Measurements from ENCODE around the gene MUC12. TPM values are rescaled to one million over a fixed set of nuclear protein-coding genes. Genes with fewer than 3 reads are reported as not detected.
"Not testable (repeated sequence)": the region's sequence is repeated elsewhere in the genome, so short reads cannot be mapped to it uniquely, and the experiment has no call there.

Gene MUC12
- total and polyA plus RNA-seq, 2 of the 8 experiments (the other 6 are each of a cell fraction or from before 2014, with no cell fraction given): 7.7 to 16.2 TPM

DNA sequence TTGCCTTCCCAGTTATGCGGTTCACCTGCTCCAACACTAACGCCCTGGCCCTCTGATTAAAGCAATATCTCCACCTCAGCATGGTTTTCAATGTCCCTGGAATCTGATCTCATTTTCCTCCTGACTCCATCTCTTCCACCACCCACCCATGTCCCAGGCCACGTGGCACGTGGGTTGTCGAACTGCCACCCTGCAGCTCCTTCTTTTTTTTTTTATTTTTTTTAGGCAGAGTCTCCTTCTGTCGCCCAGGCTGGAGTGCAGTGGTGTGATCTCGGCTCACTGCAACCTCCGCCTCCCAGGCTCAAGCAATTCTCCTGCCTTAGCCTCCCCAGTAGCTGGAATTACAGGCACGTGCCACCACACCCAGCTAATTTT is 94.8 kb downstream of the MUC12 start:
- H3K9ac ChIP-seq (replicated peaks in 1 of 4; ENCODE audit: extremely low read depth in 1 of 4, low read depth in 3 of 4, low read length in 3 of 4); H2BK120ac ChIP-seq (replicated peaks; ENCODE audit: low read depth, low read length); H3K9me3 ChIP-seq (ENCODE audit: insufficient read depth in 2 of 2, low read depth in 1 of 2, low read length in 1 of 2); H2AFZ ChIP-seq (ENCODE audit: low read length); H3K23ac ChIP-seq (ENCODE audit: insufficient read length); H2BK15ac ChIP-seq (ENCODE audit: low read length); H4K8ac ChIP-seq (ENCODE audit: extremely low read depth, insufficient read depth, low read length); H4K20me1 ChIP-seq (replicated peaks in 1 of 2; ENCODE audit: control insufficient read depth in 1 of 2, insufficient read depth in 2 of 2, low read length in 2 of 2); H3K4ac ChIP-seq (replicated peaks; ENCODE audit: insufficient read length, low read depth, low read length); H3K27ac ChIP-seq (ENCODE audit: low read depth, low read length); H2BK20ac ChIP-seq (ENCODE audit: low read length); H3K79me2 ChIP-seq (ENCODE audit: control insufficient read depth in 1 of 2, insufficient read depth in 2 of 2, low read length in 2 of 2); POLR2A ChIA-PET (ENCODE audit: partially characterized antibody); H3K23me2 ChIP-seq (ENCODE audit: low read depth, low read length); H3K27me3 ChIP-seq (replicated peaks in 1 of 4; ENCODE audit: control insufficient read depth in 3 of 4, extremely low read depth in 1 of 4, insufficient read depth in 3 of 4, low read length in 3 of 4); H3K4me2 ChIP-seq (ENCODE audit: insufficient read depth in 1 of 2, low read depth in 2 of 2, low read length in 2 of 2); H4K91ac ChIP-seq (replicated peaks; ENCODE audit: insufficient read length, low read length); H3K56ac ChIP-seq (replicated peaks; ENCODE audit: insufficient read length, low read depth, low read length); H3K36me3 ChIP-seq (ENCODE audit: control insufficient read depth in 2 of 4, insufficient read depth in 4 of 4, low read length in 3 of 4); H4K5ac ChIP-seq (ENCODE audit: insufficient read length, low read depth, low read length); H3K4me3 ChIP-seq (ENCODE audit: extremely low read depth in 1 of 4, insufficient read depth in 2 of 4, low read depth in 3 of 4, low read length in 4 of 4); H2BK5ac ChIP-seq (ENCODE audit: low read depth, low read length); H3K14ac ChIP-seq (ENCODE audit: insufficient read length); DNase-seq (ENCODE audit: low read depth in 1 of 2, low spot score in 2 of 2); FAIRE-seq; CTCF ChIA-PET (ENCODE audit: partially characterized antibody); H3K18ac ChIP-seq (ENCODE audit: extremely low read depth, low read length); H2BK12ac ChIP-seq (ENCODE audit: low read depth, low read length); H2AK5ac ChIP-seq (ENCODE audit: low read depth, low read length); H3K79me1 ChIP-seq (ENCODE audit: low read depth, low read length): not testable (repeated sequence)
- H3K4me1 ChIP-seq (replicated peaks in 1 of 4; ENCODE audit: control insufficient read depth in 3 of 4, insufficient read depth in 4 of 4, low read length in 3 of 4): peaks cover 0 to 11% (median 8%) of the 10 kb centered on the region in 4 experiments; a peak in 5 of 7 replicates
- 96% methylated on average over 6 of the region's 9 CpGs; no CpG with 5 or more reads in 1 of the 2 experiments for WGBS, 2 experiments (ENCODE audit: extremely low coverage in 1 of 2, insufficient coverage in 1 of 2, insufficient read length in 1 of 2, insufficient replicate concordance in 2 of 2, low coverage in 1 of 2, low lambda C conversion rate in 2 of 2, missing lambda C conversion rate in 1 of 2)

DNA sequence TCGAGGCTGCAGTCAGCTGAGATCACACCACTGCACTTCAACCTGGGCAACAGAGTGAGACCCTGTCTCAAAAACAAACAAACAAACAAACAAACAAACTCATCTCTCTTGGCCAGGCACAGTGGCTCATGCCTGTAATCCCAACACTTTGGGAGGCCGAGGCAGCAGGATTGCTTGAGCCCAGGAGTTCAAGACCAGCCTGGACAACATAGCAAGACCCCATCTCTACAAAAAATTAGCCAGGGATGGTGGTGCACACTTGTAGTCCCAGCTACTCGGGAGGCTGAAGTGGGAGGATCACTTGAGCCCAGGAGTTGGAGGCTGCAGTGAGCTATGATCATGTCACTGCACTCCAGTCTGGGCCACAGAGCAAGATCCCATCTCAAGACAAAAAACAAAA is 95.8 kb downstream of the MUC12 start:
- DNase-seq (ENCODE audit: low read depth in 1 of 2, low spot score in 2 of 2); H2BK15ac ChIP-seq (ENCODE audit: low read length); H4K5ac ChIP-seq (ENCODE audit: insufficient read length, low read depth, low read length); H3K27ac ChIP-seq (ENCODE audit: low read depth, low read length); H3K14ac ChIP-seq (ENCODE audit: insufficient read length); H2AFZ ChIP-seq (ENCODE audit: low read length); H2BK120ac ChIP-seq (replicated peaks; ENCODE audit: low read depth, low read length); H3K9me3 ChIP-seq (ENCODE audit: insufficient read depth in 2 of 2, low read depth in 1 of 2, low read length in 1 of 2); H2BK12ac ChIP-seq (ENCODE audit: low read depth, low read length); H3K27me3 ChIP-seq (replicated peaks in 1 of 4; ENCODE audit: control insufficient read depth in 3 of 4, extremely low read depth in 1 of 4, insufficient read depth in 3 of 4, low read length in 3 of 4); POLR2A ChIA-PET (ENCODE audit: partially characterized antibody); FAIRE-seq; H4K20me1 ChIP-seq (replicated peaks in 1 of 2; ENCODE audit: control insufficient read depth in 1 of 2, insufficient read depth in 2 of 2, low read length in 2 of 2); H3K23ac ChIP-seq (ENCODE audit: insufficient read length); H3K56ac ChIP-seq (replicated peaks; ENCODE audit: insufficient read length, low read depth, low read length); H3K4me2 ChIP-seq (ENCODE audit: insufficient read depth in 1 of 2, low read depth in 2 of 2, low read length in 2 of 2); H4K8ac ChIP-seq (ENCODE audit: extremely low read depth, insufficient read depth, low read length); H4K91ac ChIP-seq (replicated peaks; ENCODE audit: insufficient read length, low read length); H3K79me1 ChIP-seq (ENCODE audit: low read depth, low read length); H3K36me3 ChIP-seq (ENCODE audit: control insufficient read depth in 2 of 4, insufficient read depth in 4 of 4, low read length in 3 of 4); H3K23me2 ChIP-seq (ENCODE audit: low read depth, low read length); H2BK5ac ChIP-seq (ENCODE audit: low read depth, low read length); H2BK20ac ChIP-seq (ENCODE audit: low read length); H3K4me3 ChIP-seq (ENCODE audit: extremely low read depth in 1 of 4, insufficient read depth in 2 of 4, low read depth in 3 of 4, low read length in 4 of 4); H3K79me2 ChIP-seq (ENCODE audit: control insufficient read depth in 1 of 2, insufficient read depth in 2 of 2, low read length in 2 of 2); H3K18ac ChIP-seq (ENCODE audit: extremely low read depth, low read length); H2AK5ac ChIP-seq (ENCODE audit: low read depth, low read length); H3K4ac ChIP-seq (replicated peaks; ENCODE audit: insufficient read length, low read depth, low read length); H3K9ac ChIP-seq (replicated peaks in 1 of 4; ENCODE audit: extremely low read depth in 1 of 4, low read depth in 3 of 4, low read length in 3 of 4): not testable (repeated sequence)
- H3K4me1 ChIP-seq (replicated peaks in 1 of 4; ENCODE audit: control insufficient read depth in 3 of 4, insufficient read depth in 4 of 4, low read length in 3 of 4): peaks cover 0 to 11% (median 8%) of the 10 kb centered on the region in 4 experiments; a peak in 5 of 7 replicates
- CTCF ChIA-PET (ENCODE audit: partially characterized antibody): interaction anchor here (0.9 to 2.6 kb wide), 4 partner anchors 12 to 171 kb away, joined by 3 to 11 read pairs (median 6); no protein-coding TSS in a partner anchor
- 84% methylated on average over 3 of the region's 3 CpGs; no CpG with 5 or more reads in 1 of the 2 experiments for WGBS, 2 experiments (ENCODE audit: extremely low coverage in 1 of 2, insufficient coverage in 1 of 2, insufficient read length in 1 of 2, insufficient replicate concordance in 2 of 2, low coverage in 1 of 2, low lambda C conversion rate in 2 of 2, missing lambda C conversion rate in 1 of 2)
